HUES48 (cell line): ENCODE data around the gene POLR3C.
"Not testable (repeated sequence)": the region's sequence is repeated elsewhere in the genome, so short reads cannot be mapped to it uniquely, and the experiment has no call there.

Source experiments
- H3K27ac ChIP-seq: one replicate; pipeline ENCODE4 v1.7.0; 2013; ENCODE audit warnings: low read depth, low read length, inconsistent platforms
- H3K27me3 ChIP-seq: 2 replicates; pipeline ENCODE4 v1.6.1; 2013; ENCODE audit warnings: mild to moderate bottlenecking, low read length; ENCODE audit not compliant: control insufficient read depth, insufficient read depth
- H3K36me3 ChIP-seq: 2 replicates; pipeline ENCODE4 v1.6.1; 2013; ENCODE audit warnings: low read length; ENCODE audit not compliant: control insufficient read depth, insufficient read depth
- H3K4me1 ChIP-seq: 2 replicates; pipeline ENCODE4 v1.6.1; 2013; ENCODE audit warnings: mild to moderate bottlenecking, low read length; ENCODE audit not compliant: control insufficient read depth, insufficient read depth
- H3K4me3 ChIP-seq: 2 replicates; pipeline ENCODE4 v1.5.1; 2013; ENCODE audit warnings: mild to moderate bottlenecking, low read depth, low read length
- H3K9ac ChIP-seq: 2 replicates; pipeline ENCODE4 v1.6.1; 2013; ENCODE audit warnings: mild to moderate bottlenecking, low read depth, low read length, moderate library complexity
- H3K9me3 ChIP-seq: 2 replicates; pipeline ENCODE4 v1.6.1; 2013; ENCODE audit warnings: low read length; ENCODE audit not compliant: control insufficient read depth, insufficient read depth

POLR3C gene

GRCh38 chr1:145823565-145824498 lies at the start of gene POLR3C, which contains the start of gene RNF115:
POLR3C (plus strand) TSS chr1:145824200; CDS start chr1:145825777, 1,577 bp downstream.
RNF115 (minus strand) TSS chr1:145824095; CDS start chr1:145823873, 222 bp downstream.
- Histone ChIP-seq H3K36me3 (peaks cover 32% of the 10 kb centered on the region), H3K9ac (peak within 1 kb of the TSS; percentile 96), H3K9me3 (no peaks in the 10 kb centered on the region), H3K27me3 (no peaks in the 10 kb centered on the region), H3K4me1 (no peaks in the 10 kb centered on the region), H3K27ac (peak within 1 kb of the TSS; percentile 94), H3K4me3 (peak within 1 kb of the TSS; percentile 93)

DNA sequence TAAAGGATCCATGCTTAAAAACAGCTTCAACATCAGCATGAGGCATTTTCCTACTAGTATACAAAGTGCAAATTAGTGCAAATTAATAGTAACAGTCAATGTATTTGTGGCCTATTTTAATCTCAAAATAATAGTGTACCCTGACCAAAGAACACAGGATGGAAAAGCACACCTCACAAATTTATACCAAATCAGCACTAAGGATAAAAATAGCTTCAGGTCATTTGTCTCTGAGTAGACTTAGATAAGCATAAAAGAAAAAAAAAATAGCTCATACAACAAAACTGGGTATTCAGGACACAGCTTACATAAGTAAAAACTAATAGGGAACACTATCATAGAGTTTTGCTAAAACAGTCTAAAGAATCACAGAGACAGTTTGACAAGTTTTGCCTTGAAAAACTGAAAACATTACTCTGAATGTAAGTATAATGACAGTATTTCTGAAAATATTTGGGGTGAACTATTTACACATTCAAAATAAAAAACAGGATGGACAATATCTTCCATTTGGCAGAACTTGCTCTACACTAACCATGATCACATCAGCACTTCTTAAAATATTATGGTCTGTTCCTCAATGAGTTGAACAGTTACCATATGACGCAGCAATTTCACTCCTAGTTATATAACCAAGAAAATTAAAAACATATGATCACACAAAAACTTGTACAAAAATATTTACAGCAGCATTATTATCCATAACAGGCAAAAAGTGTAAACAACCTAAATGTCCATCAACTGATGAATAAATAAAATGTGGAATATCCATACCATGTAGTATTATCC lies 46.4 kb upstream of the POLR3C start:
- Histone ChIP-seq H3K27ac (no peak overlapping the region), H3K27me3 (no peaks in the 10 kb centered on the region)

DNA sequence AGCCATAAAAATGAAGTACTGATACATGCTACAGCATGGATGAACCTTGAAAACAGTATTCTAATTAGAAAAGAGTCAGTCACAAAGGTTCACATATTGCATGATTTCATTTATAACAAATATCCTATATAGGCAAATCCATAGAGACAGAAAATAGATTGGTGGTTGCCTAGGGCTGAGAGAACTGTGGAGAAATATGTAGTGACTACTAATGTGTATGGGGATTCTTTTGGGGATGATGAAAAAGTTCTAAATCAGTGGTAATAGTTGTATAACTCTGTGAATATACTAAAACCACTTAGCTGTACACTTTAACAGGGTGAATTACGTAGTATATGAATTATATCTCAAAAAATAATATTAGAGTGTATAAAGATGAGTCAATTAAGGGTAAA lies 45.9 kb upstream of the POLR3C start:
- H3K9ac ChIP-seq, result no peak overlapping the region
- no peak overlapping the region for H3K4me3 ChIP-seq
- no peak overlapping the region for H3K27ac ChIP-seq
- H3K4me1 ChIP-seq, result peaks cover 2% of the 10 kb centered on the region; the same call in 1 of the 2 replicates
- no peaks in the 10 kb centered on the region for H3K9me3 ChIP-seq
- H3K27me3 ChIP-seq, result no peaks in the 10 kb centered on the region
- peaks cover 2% of the 10 kb centered on the region; the same call in 1 of the 2 replicates for H3K36me3 ChIP-seq

More for the DNA sequence above, 46.4 kb upstream of the POLR3C start:
- H3K4me1 ChIP-seq, result peaks cover under 1% of the 10 kb centered on the region; the same call in 1 of the 2 replicates
- no peak overlapping the region for H3K4me3 ChIP-seq
- no peaks in the 10 kb centered on the region for H3K9me3 ChIP-seq
- no peak overlapping the region for H3K9ac ChIP-seq
- H3K36me3 ChIP-seq, result no peaks in the 10 kb centered on the region

DNA sequence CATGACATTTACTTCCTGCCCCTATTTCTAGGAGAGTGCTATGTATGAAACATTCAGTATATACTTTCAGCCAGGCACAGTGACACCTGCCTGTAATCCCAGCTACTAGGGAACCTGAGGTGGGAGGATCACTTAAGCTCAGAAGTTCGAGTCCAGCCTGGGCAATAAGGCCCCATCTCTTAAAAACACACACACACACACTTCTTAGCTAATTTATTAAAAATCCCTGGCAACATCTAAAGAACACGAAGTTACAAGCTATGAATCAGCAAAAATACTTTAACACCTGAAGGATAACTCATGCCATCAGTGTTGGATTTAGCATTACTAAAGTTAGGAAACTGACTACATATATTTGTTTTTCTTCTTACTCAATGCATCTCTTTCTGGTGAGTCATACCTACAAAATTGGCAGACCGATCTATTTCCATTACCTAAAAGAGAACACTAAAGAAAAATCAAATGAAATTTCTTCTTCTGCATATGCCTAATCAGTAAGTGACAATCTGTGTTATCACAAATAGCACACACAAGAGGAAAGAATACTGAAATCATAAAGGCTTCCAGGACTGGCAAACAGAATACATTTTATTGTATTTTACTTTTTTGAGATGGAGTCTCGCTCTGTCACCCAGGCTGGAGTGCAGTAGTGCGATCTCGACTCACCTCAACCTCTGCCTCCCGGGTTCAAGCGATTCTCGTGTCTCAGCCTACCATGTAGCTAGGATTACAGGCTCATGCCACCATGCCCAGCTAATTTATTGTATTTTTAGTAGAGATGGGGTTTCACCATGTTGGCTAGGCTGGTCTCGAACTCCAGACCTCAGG lies 41.5 kb upstream of the POLR3C start:
- Histone ChIP-seq H3K4me1 (peaks cover 2% of the 10 kb centered on the region; the same call in 1 of the 2 replicates), H3K9ac (no peak overlapping the region), H3K27me3 (no peaks in the 10 kb centered on the region), H3K36me3 (peaks cover 10% of the 10 kb centered on the region; the same call in 1 of the 2 replicates), H3K27ac (peak overlapping the region; percentile 37), H3K4me3 (no peak overlapping the region), H3K9me3 (no peaks in the 10 kb centered on the region)

- peaks cover 2% of the 10 kb centered on the region; the same call in 1 of the 2 replicates for H3K4me1 ChIP-seq
- H3K9me3 ChIP-seq, result no peaks in the 10 kb centered on the region
- H3K9ac ChIP-seq, result no peak overlapping the region
- H3K36me3 ChIP-seq, result peaks cover 16% of the 10 kb centered on the region; the same call in 1 of the 2 replicates
- no peak overlapping the region for H3K27ac ChIP-seq
- H3K27me3 ChIP-seq, result no peaks in the 10 kb centered on the region
- H3K4me3 ChIP-seq, result no peak overlapping the region
Observed at GRCh38 chr1:145784409-145784808, 39.6 kb upstream of the POLR3C start.

- Histone ChIP-seq H3K4me1 (peaks cover 2% of the 10 kb centered on the region; the same call in 1 of the 2 replicates), H3K4me3 (no peak overlapping the region), H3K27ac (no peak overlapping the region), H3K9me3 (no peaks in the 10 kb centered on the region), H3K36me3 (peaks cover 16% of the 10 kb centered on the region; the same call in 1 of the 2 replicates), H3K27me3 (no peaks in the 10 kb centered on the region), H3K9ac (no peak overlapping the region)
Observed at GRCh38 chr1:145785547-145785946, 38.5 kb upstream of the POLR3C start.

DNA sequence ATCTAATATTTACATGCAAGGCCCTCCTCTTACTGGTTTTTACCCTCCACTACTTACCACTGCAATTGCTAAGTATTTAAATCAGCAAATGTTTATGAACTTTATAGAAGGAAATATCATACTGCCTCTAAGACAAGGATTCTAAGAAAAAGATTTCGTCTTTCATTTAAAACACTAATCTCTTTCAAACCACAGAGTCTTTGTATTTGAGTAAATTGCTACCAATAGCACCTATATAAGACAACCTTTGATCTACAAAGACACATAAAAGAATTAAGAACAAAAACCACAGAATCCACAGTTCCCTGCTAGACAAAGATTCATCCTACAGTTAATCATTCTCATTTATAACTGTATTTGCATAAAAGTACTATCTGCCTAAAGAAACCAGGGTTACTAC lies 37.7 kb upstream of the POLR3C start:
- H3K36me3 ChIP-seq, result peaks cover 16% of the 10 kb centered on the region; the same call in 1 of the 2 replicates
- H3K4me1 ChIP-seq, result peaks cover 2% of the 10 kb centered on the region; the same call in 1 of the 2 replicates
- H3K9ac ChIP-seq, result no peak overlapping the region
- H3K27ac ChIP-seq, result no peak overlapping the region
- no peaks in the 10 kb centered on the region for H3K27me3 ChIP-seq
- H3K4me3 ChIP-seq, result no peak overlapping the region
- H3K9me3 ChIP-seq, result no peaks in the 10 kb centered on the region

DNA sequence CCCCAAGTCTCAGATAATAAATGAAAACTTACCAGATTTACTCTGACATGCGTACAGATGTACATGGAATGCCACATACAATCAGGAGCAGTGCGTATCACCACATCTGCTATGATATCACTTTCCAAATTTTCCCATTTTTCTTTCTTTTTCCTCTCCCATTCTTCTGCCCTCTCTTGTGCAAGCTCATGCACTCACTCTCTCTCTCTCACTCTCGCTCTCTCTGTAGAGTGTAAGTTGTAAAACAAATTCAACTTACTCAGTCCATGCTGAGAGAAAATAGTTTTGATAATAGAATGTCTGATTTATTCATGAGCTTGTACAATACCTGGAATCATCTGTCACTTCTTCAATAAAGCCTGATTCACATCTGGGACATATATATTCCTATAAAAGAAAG lies 35.4 kb upstream of the POLR3C start:
- Histone ChIP-seq H3K27ac (no peak overlapping the region), H3K4me3 (no peak overlapping the region), H3K36me3 (0 out of 2 replicates have a peak, but pooled peaks cover 11% of the 10 kb centered on the region), H3K9ac (no peak overlapping the region), H3K9me3 (no peaks in the 10 kb centered on the region), H3K4me1 (no peaks in the 10 kb centered on the region; the same call in 1 of the 2 replicates), H3K27me3 (no peaks in the 10 kb centered on the region)

DNA sequence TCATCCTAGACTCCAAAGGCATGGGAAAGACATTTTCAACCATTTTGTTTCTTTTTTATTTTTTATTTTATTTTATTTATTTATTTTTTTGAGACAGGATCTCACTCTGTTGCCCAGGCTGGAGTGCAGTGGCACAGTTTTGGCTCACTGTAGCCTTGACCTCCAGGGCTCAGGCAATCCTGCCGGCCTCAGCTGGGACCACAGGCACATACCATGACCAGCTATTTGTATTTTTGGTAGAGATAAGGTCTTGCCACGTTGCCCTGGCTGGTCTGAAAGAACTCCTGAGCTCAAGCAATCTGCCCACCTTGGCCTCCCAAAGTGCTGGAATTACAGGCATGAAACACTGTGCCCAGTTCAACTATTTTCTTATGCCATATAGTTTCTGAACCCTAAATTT lies 32.1 kb upstream of the POLR3C start:
- not testable (repeated sequence) for H3K36me3 ChIP-seq, H3K27me3 ChIP-seq, H3K4me1 ChIP-seq, H3K9me3 ChIP-seq, H3K4me3 ChIP-seq, H3K27ac ChIP-seq, H3K9ac ChIP-seq

DNA sequence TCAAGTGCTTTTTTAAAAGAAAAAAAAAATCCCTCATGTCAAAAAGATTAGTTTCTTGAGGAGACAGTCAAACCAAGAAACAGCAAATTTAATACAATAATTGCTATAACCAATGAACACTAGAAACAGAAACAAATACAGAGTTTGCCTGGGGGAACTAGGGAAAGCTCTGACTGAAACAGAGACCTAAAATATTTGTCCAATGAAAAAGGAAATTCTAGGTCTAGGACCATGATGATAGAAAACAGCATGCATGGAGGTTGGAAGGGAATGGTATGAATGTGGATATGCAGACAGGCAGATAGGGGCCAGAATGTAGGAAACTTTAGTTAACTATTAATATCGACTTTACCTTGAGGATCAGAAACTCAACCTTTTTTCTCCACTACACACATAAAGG lies 31.5 kb upstream of the POLR3C start:
- Histone ChIP-seq H3K9me3 (peaks cover 7% of the 10 kb centered on the region), H3K4me1 (no peaks in the 10 kb centered on the region), H3K36me3 (0 out of 2 replicates have a peak, but pooled peaks cover 6% of the 10 kb centered on the region), H3K27ac (no peak overlapping the region), H3K4me3 (no peak overlapping the region), H3K27me3 (no peaks in the 10 kb centered on the region), H3K9ac (no peak overlapping the region)
